Tibial nerve (tissue), 4 donors: ENCODE data around the gene UBR4.

Experiments
- EP300 ChIP-seq, 2 donors: sonication (generic); formaldehyde crosslinking; IDR thresholded peaks; one replicate each; pipeline ENCODE4 v1.6.1; 2017; ENCODE audit warnings: antibody characterized with exemption in 2 of 2, mild to moderate bottlenecking in 1 of 2
- POLR2A ChIP-seq, 2 donors: fragments of 450-650 bp; IDR thresholded peaks; one replicate each; pipeline ENCODE4 v1.6.1; 2017; ENCODE audit warnings: antibody characterized with exemption in 2 of 2, mild to moderate bottlenecking in 2 of 2, moderate library complexity in 2 of 2
- TF ChIP-seq, protein P1 (sequence below), 5 experiments: fragments of 200-600 bp in 3 of 5; fragments of 450-650 bp in 2 of 5; sonication (generic) in 3 of 5; IDR thresholded peaks; one replicate each; pipeline ENCODE4 v1.5.1; 2016 to 2019; ENCODE audit warnings: antibody characterized with exemption in 5 of 5, mild to moderate bottlenecking in 3 of 5, moderate library complexity in 2 of 5

DNA sequence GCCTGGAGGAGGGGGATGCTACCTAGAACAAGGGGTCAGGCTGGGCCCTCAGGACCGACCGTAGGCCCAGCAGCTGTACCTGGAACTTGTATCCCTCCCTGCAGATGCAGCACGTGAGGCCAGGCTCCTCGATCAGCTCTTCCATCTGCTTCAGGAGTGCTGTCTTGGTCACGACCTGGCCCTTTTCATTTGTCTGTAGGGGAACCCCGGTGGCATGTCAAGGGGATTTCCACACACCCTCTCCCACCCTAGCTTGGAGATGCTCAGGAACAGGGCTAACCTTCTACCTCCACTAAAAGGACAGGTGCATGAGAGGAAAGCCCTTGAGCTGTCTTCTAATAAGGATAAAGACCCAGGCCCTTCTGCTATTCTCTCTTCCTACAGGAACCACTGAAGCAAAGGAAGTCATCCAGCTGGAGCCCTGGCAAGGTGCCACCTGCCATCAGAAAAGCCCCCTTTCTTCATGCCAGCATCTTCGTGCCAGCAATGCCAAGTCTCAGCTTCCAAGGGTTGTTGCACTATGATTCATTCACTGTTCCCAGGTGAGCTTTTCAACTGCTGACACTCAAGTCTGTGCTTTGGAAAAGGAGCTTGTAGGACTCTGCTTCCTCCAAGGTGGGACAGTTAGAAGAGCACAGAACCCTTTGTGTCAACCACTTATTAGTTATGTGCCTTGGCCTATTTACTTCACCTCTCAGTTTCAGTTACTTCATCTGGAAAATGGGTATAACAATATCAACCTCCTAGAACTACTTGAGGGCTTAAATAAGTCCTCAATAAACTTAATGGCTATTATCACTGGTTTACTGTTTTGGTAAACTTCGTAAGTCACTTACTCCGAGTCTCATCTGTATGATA, 122.1 kb downstream of the UBR4 start:
- TF ChIP-seq, protein P1, sequence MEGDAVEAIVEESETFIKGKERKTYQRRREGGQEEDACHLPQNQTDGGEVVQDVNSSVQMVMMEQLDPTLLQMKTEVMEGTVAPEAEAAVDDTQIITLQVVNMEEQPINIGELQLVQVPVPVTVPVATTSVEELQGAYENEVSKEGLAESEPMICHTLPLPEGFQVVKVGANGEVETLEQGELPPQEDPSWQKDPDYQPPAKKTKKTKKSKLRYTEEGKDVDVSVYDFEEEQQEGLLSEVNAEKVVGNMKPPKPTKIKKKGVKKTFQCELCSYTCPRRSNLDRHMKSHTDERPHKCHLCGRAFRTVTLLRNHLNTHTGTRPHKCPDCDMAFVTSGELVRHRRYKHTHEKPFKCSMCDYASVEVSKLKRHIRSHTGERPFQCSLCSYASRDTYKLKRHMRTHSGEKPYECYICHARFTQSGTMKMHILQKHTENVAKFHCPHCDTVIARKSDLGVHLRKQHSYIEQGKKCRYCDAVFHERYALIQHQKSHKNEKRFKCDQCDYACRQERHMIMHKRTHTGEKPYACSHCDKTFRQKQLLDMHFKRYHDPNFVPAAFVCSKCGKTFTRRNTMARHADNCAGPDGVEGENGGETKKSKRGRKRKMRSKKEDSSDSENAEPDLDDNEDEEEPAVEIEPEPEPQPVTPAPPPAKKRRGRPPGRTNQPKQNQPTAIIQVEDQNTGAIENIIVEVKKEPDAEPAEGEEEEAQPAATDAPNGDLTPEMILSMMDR (IDR thresholded peaks at IDR 0.05), result no peak
- no peak for TF ChIP-seq POLR2A (IDR thresholded peaks at IDR 0.05)
- TF ChIP-seq EP300 (IDR thresholded peaks at IDR 0.05), result no peak
